Endothelial cell of umbilical vein (primary cell): Measurements from ENCODE around the gene DUT. TPM values are rescaled to one million over a fixed set of nuclear protein-coding genes. Genes with fewer than 3 reads are reported as not detected.

Experiments used
- Bru-seq: library from RNA; stranded (reverse); fragments of 400-500 nt; gene quantifications from one replicate; lab custom pipeline; 2021; lab: Mats Ljungman, UMichigan
- BruChase-seq, 2 experiments: library from RNA; stranded (reverse); fragments of 400-500 nt; gene quantifications; one replicate each; lab custom pipeline; 2021; lab: Mats Ljungman, UMichigan
- BruUV-seq: library from RNA; stranded (reverse); fragments of 400-500 nt; replicated peaks from 2 replicates; lab custom pipeline; 2021; lab: Mats Ljungman, UMichigan
- CTCF ChIA-PET: fragments of 300-600, 350-600 bp; sonication (Branson Sonifier 250); formaldehyde crosslinking; loops from one replicate; lab custom pipeline; 2021; ENCODE audit warnings: antibody characterized with exemption, inconsistent platforms; lab: Charles Lee
- POLR2A ChIA-PET: fragments of 300-600, 350-600 bp; sonication (Branson Sonifier 250); formaldehyde crosslinking; loops from one replicate; lab custom pipeline; 2021; ENCODE audit warnings: antibody characterized with exemption, inconsistent platforms; lab: Charles Lee
- DNase-seq: peaks from one replicate; pipeline ENCODE4 v3.0.0-alpha.2; 2011; ENCODE audit warnings: low read depth, low spot score
- FAIRE-seq: peaks from 2 replicates; lab custom pipeline; 2011; peaks lifted over from hg19 to GRCh38; lab: Jason Lieb, UNC
- H2AFZ ChIP-seq: 2 replicates; pipeline ENCODE4 v1.6.0; 2012; ENCODE audit warnings: low read depth, low read length, control low read depth, inconsistent platforms
- H3K27ac ChIP-seq: 2 replicates; pipeline ENCODE4 v1.5.1; 2011; ENCODE audit warnings: low read depth, mild to moderate bottlenecking, control low read depth, low read length, moderate library complexity; ENCODE audit not compliant: insufficient read depth
- H3K27me3 ChIP-seq, 2 experiments: 2 replicates each; pipeline versions ENCODE4 v1.6.0 to v1.6.1; 2011; ENCODE audit warnings: low read length in 2 of 2, mixed read lengths in 1 of 2; ENCODE audit not compliant: control insufficient read depth in 2 of 2, insufficient read depth in 2 of 2
- H3K36me3 ChIP-seq, 2 experiments: 2 replicates in 1 of 2; 3 replicates in 1 of 2; pipeline ENCODE4 v1.5.1; 2011; ENCODE audit warnings: low read length in 2 of 2, mild to moderate bottlenecking in 1 of 2, moderate library complexity in 1 of 2; ENCODE audit not compliant: control insufficient read depth in 2 of 2, insufficient read depth in 2 of 2; ENCODE audit errors: extremely low read depth in 1 of 2
- H3K4me1 ChIP-seq: 3 replicates; pipeline ENCODE4 v1.5.1; 2011; ENCODE audit warnings: mild to moderate bottlenecking, low read length; ENCODE audit not compliant: control insufficient read depth, insufficient read depth; ENCODE audit errors: extremely low read depth
- H3K4me2 ChIP-seq: 2 replicates; pipeline ENCODE4 v1.6.1; 2011; ENCODE audit warnings: low read length, control low read depth, mixed read lengths; ENCODE audit not compliant: insufficient read depth
- H3K4me3 ChIP-seq, 3 experiments: fragments of 200-600 bp in 1 of 3; sonication (generic), shearing (Covaris generic) in 1 of 3; replicated peaks in 1 of 3; 2 replicates each; pipeline ENCODE4 v1.5.1; 2011 to 2016; ENCODE audit warnings: control low read depth in 3 of 3, low read length in 3 of 3, mild to moderate bottlenecking in 2 of 3, inconsistent platforms in 1 of 3, low read depth in 1 of 3, moderate library complexity in 1 of 3; ENCODE audit not compliant: insufficient read depth in 1 of 3
- H3K79me2 ChIP-seq: 2 replicates; pipeline ENCODE4 v1.6.0; 2012; ENCODE audit warnings: low read length, inconsistent platforms; ENCODE audit not compliant: control insufficient read depth, insufficient read depth
- H3K9ac ChIP-seq: replicated peaks from 2 replicates; pipeline ENCODE3; 2011; ENCODE audit warnings: low read length, control low read depth; ENCODE audit not compliant: insufficient read depth; ENCODE audit errors: extremely low read depth
- H3K9me1 ChIP-seq: replicated peaks from 3 replicates; pipeline ENCODE4 v1.6.0; 2011; ENCODE audit warnings: mild to moderate bottlenecking, low read length; ENCODE audit not compliant: control insufficient read depth, insufficient read depth; ENCODE audit errors: extremely low read depth
- H3K9me3 ChIP-seq: replicated peaks from 2 replicates; pipeline ENCODE4 v1.5.1; 2012; ENCODE audit warnings: low read length, inconsistent platforms; ENCODE audit not compliant: control insufficient read depth, insufficient read depth
- H4K20me1 ChIP-seq: replicated peaks from 2 replicates; pipeline ENCODE3; 2011; ENCODE audit warnings: mild to moderate bottlenecking, low read length; ENCODE audit not compliant: control insufficient read depth, insufficient read depth; ENCODE audit errors: extremely low read depth
- JUN ChIP-seq: IDR thresholded peaks from 2 replicates; pipeline ENCODE4 v1.6.1; 2011; ENCODE audit warnings: borderline replicate concordance, low read depth; ENCODE audit not compliant: insufficient read length, insufficient read depth
- POLR2A ChIP-seq: IDR thresholded peaks from 2 replicates; pipeline ENCODE4 v1.6.1; 2012; ENCODE audit warnings: low read depth, mild to moderate bottlenecking, control low read depth, low read length
- POLR2AphosphoS5 ChIP-seq: IDR thresholded peaks from 2 replicates; pipeline ENCODE4 v1.6.1; 2012; ENCODE audit warnings: low read depth, mild to moderate bottlenecking, control low read depth, low read length, moderate library complexity; ENCODE audit not compliant: insufficient read depth
- dilution Hi-C: fragments of 300-500 bp; cut with MboI; formaldehyde crosslinking; loops from one replicate; pipeline ENCODE4 v1.15.0; 2019; ENCODE audit warnings: low sequenced_read_pairs; ENCODE audit not compliant: extremely low pct_ligation_motif_present
- intact Hi-C: fragments of 100-400 bp; cut with micrococcal nuclease; formaldehyde crosslinking; loops from one replicate; pipeline ENCODE4 v1.10.0; 2022
- long read RNA-seq: library from polyadenylated mRNA; stranded (forward); transcript quantifications from one replicate; pipeline ENCODE4 v2.0.0, GENCODE V29; 2021
- polyA minus RNA-seq, 3 experiments: library from RNA; depleted of rRNA, polyadenylated mRNA; stranded (reverse); fragments of >200 nt; gene quantifications; 1 replicate in 1 of 3; 2 replicates in 2 of 3; pipeline ENCODE4 v1.2.3, GENCODE V29; 2011
- polyA plus RNA-seq, 4 experiments: library from polyadenylated mRNA; depleted of rRNA in 3 of 4; stranded (reverse) in 3 of 4; unstranded in 1 of 4; fragments of >200 nt; gene quantifications; 2 replicates each; pipeline versions ENCODE4 v1.2.1 to v1.2.3, GENCODE V29; 2011 to 2012; ENCODE audit warnings: missing spikeins in 1 of 4
- total RNA-seq: library from RNA; stranded (reverse); gene quantifications from 2 replicates; pipeline ENCODE4 v1.2.3, GENCODE V29; 2021

Gene DUT
- total RNA-seq = 127 and 135 TPM in 2 replicates
- 48.1 and 59.9 TPM in 2 replicates for polyA plus RNA-seq
- 56.7 and 58.5 TPM in 2 replicates for polyA plus RNA-seq (2011; cell fraction: cytosol; rRNA removed)
- 58.4 and 85.4 TPM in 2 replicates for polyA plus RNA-seq (2011; cell fraction: nucleus; rRNA removed)
- 62.6 and 85.4 TPM in 2 replicates for polyA plus RNA-seq (2012)
- 7.7 and 10.1 TPM in 2 replicates for polyA minus RNA-seq
- polyA minus RNA-seq (2011; cell fraction: cytosol; rRNA and poly(A)+ RNA removed) = 88.5 TPM
- polyA minus RNA-seq (2011; cell fraction: nucleus; rRNA and poly(A)+ RNA removed) = 12.9 and 14.8 TPM in 2 replicates
- Bru-seq, nascent RNA = percentile 90 among the genes with signal in this experiment
- percentile 85 among the genes with signal in this experiment for BruChase-seq, experiment 1, labeled RNA remaining after a 6-hour chase
- percentile 75 among the genes with signal in this experiment for BruChase-seq, experiment 2, labeled RNA remaining after a 2-hour chase
- long read RNA-seq, transcript DUT-205 (7 exons, 769 nt) = minor isoform, 24 of 429 reads
- long read RNA-seq, transcript DUT-202 (6 exons, 1,935 nt) = major isoform, 228 of 429 reads
- long read RNA-seq, transcript DUT-201 (7 exons, 2,147 nt) = minor isoform, 158 of 429 reads
- long read RNA-seq, partial matches to known transcripts = 5 of 429 reads
- long read RNA-seq, other reads (novel, unspliced or antisense) = 9 of 429 reads

DNA sequence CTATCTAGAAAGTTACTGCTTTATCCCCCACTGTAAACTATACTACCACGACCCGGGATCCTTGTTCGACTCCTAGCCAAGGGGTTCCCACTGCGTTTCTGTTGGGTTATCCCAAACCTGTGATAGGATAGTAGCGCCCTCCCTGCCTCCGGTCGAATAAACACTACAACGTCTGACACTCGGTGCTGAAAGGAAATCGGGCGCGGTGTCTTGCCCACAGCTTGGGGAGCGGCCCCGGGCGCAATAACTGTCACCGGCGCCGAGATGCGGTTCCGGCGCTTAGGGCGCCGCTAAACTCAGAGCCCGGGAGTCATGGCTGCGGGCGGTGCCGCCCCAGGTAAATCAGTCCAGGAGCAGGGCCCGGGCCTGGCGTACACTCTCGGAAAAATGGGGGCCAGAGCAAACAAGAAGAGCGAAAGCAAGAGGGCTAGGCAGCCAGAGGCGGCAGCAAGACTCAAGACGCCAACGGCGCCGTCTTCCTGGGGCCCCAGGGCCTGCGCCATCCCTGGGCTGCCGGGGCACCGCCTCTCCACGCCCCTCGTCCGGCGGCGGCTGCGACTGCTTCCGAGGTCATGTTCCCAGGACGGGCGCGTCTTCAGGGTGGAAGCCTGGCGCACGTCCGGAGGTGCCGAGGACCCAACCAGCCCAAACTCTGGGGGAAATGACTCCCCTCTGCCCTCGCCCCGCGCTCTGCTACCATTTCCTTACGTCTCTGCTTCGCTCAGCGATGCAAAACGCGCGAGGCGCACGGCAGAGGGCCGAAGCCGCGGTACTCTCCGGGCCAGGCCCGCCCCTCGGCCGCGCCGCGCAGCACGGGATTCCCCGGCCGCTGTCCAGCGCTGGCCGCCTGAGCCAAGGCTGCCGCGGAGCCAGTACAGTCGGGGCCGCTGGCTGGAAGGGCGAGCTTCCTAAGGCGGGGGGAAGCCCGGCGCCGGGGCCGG, at the start of gene DUT:
TSS of gene DUT (plus strand) at position 575 of the 941 bp plus-strand sequence. CDS start at position 662, 87 bp downstream.
- Histone ChIP-seq H3K4me2 (peak within 1 kb of the TSS; percentile 94), H3K9ac (peak within 1 kb of the TSS; percentile 96), H4K20me1 (no peaks in the 10 kb centered on the region), H2AFZ (peak within 1 kb of the TSS; percentile 96), H3K4me1 (peaks cover 21% of the 10 kb centered on the region), H3K36me3 (no peaks in the 10 kb centered on the region), H3K9me3 (no peaks in the 10 kb centered on the region), H3K27me3 (no peaks in the 10 kb centered on the region), H3K27ac (peak within 1 kb of the TSS; percentile 92), H3K4me3 (peak within 1 kb of the TSS; percentile 65 to 92 (median 90)), H3K9me1 (no peaks in the 10 kb centered on the region), H3K79me2 (peaks cover 13% of the 10 kb centered on the region)
- dilution Hi-C loops (no loop called here), intact Hi-C loops (loop anchor here (1.0 to 5.0 kb wide), 4 partner anchors 154 to 826 kb away; partner anchors contain the start of genes CEP152, COPS2 and SECISBP2L)
- DNase-seq (peak; percentile 86), FAIRE-seq (peak; percentile 71)
- CTCF ChIA-PET = interaction anchor here (0.9 kb wide), 2 partner anchors 45 to 46 kb away, joined by 3 read pairs; no protein-coding TSS in a partner anchor
- TF ChIP-seq POLR2AphosphoS5 (peak; percentile 86), POLR2A (peak; percentile 96), JUN (no peak)
- BruUV-seq = no TSS peak
- POLR2A ChIA-PET = no interaction called here
